NOMO-1 treated with dmso at 0.1 percent for 144 hours (cell line): Measurements from ENCODE around the gene ALDH3B1.

Experiments used
- DNase-seq: peaks from one replicate; lab custom pipeline; 2025; ENCODE audit not compliant: unreplicated experiment; lab: John Stamatoyannopoulos, UW

The ALDH3B1 gene

GRCh38 chr11:68066742-68067141, 56.6 kb downstream of the ALDH3B1 start:
- no peak for DNase-seq

- DNase-seq, result no peak
These were observed 57.9 kb downstream of the ALDH3B1 start for GRCh38 chr11:68067991-68068390.

- peak; percentile 4 for DNase-seq
These were observed 61.3 kb downstream of the ALDH3B1 start for GRCh38 chr11:68071281-68072048.

- DNase-seq, result no peak
These were observed 64.6 kb downstream of the ALDH3B1 start for GRCh38 chr11:68074584-68075352.

GRCh38 chr11:68076371-68077042, 66.4 kb downstream of the ALDH3B1 start:
- DNase-seq, result no peak

- no peak for DNase-seq
These were observed 67.8 kb downstream of the ALDH3B1 start for GRCh38 chr11:68077617-68078582.
